ENCODE measurements around the gene C20orf141. TPM values are rescaled to one million over a fixed set of nuclear protein-coding genes. Genes with fewer than 3 reads are reported as not detected.

C20orf141 gene
- total RNA-seq, 1 experiment from 2014 or later, result not detected

DNA sequence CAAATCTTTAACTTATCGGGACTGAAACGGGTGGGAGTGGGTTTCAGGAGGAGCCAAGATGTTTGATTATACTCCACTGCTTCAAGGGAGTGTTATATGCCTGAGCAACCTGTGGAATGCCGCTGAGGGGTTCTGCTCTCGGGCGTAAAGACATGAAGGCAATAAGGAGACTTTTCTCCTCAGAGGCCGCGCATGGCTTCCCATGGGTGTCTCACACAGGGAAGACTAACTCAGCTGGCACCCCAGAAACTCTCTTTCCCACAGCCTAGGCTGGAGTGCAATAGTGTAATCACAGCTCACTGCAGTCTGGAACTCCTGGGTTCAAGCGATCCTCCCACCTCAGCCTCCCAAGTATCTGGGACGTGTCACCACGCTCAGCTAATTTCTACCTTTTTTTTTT, 5.1 kb upstream of the C20orf141 start:
- Histone ChIP-seq H2BK120ac (ENCODE audit: low read depth, low read length, poor library complexity, severe bottlenecking) (no peak overlapping the region), H3K27me3 (ENCODE audit: insufficient read depth, low read length) (peaks cover 18% of the 10 kb centered on the region)
- peaks cover 10 to 16% of the 10 kb centered on the region in 2 experiments for H3K9me3 Mint-ChIP-seq

More for the DNA sequence above, 5.1 kb upstream of the C20orf141 start:
- H3K4me1 ChIP-seq (ENCODE audit: insufficient read depth, low read length), result peaks cover 7% of the 10 kb centered on the region; the same call in 1 of the 2 replicates
- H4K5ac ChIP-seq (ENCODE audit: insufficient read length, low read depth, low read length), result no peak overlapping the region
- no peak overlapping the region for H3K18ac ChIP-seq (ENCODE audit: insufficient read length, low read depth, low read length)
- no CpG with 5 or more reads among the region's 10 CpGs for WGBS (ENCODE audit: extremely low coverage, insufficient read length, low lambda C conversion rate)
- no peak overlapping the region for H3K23ac ChIP-seq (ENCODE audit: insufficient read length, low read depth, low read length)
- peaks cover 8 to 11% of the 10 kb centered on the region in 2 experiments for H3K4me1 Mint-ChIP-seq
- no peak overlapping the region for H2BK15ac ChIP-seq (ENCODE audit: low read depth, low read length)
- H4K8ac ChIP-seq (replicated peaks; ENCODE audit: insufficient read length, low read depth, low read length), result no peak overlapping the region
- no peak overlapping the region for H3K14ac ChIP-seq (ENCODE audit: insufficient read depth, low read length)
- TF ChIP-seq, protein P1, sequence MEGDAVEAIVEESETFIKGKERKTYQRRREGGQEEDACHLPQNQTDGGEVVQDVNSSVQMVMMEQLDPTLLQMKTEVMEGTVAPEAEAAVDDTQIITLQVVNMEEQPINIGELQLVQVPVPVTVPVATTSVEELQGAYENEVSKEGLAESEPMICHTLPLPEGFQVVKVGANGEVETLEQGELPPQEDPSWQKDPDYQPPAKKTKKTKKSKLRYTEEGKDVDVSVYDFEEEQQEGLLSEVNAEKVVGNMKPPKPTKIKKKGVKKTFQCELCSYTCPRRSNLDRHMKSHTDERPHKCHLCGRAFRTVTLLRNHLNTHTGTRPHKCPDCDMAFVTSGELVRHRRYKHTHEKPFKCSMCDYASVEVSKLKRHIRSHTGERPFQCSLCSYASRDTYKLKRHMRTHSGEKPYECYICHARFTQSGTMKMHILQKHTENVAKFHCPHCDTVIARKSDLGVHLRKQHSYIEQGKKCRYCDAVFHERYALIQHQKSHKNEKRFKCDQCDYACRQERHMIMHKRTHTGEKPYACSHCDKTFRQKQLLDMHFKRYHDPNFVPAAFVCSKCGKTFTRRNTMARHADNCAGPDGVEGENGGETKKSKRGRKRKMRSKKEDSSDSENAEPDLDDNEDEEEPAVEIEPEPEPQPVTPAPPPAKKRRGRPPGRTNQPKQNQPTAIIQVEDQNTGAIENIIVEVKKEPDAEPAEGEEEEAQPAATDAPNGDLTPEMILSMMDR (conservative IDR thresholded peaks at IDR 0.05), result no peak
- H4K91ac ChIP-seq (ENCODE audit: insufficient read length, low read depth, low read length), result no peak overlapping the region
- H3K79me1 ChIP-seq (ENCODE audit: insufficient read depth, low read depth, low read length, poor library complexity, severe bottlenecking), result no peaks in the 10 kb centered on the region
- no peak overlapping the region for H3K4me2 ChIP-seq (ENCODE audit: insufficient read depth, insufficient read length, low read length)
- H2BK20ac ChIP-seq (ENCODE audit: low read depth, low read length, poor library complexity, severe bottlenecking), result no peak overlapping the region
- H2AFZ ChIP-seq (ENCODE audit: low read length), result no peak overlapping the region
- no peak overlapping the region for H2BK5ac ChIP-seq (ENCODE audit: insufficient read length, low read length)
- no peak overlapping the region for H2BK12ac ChIP-seq (ENCODE audit: insufficient read length, low read depth, low read length)
- no peak overlapping the region for H2AK5ac ChIP-seq (ENCODE audit: insufficient read length, low read length)
- H3K4ac ChIP-seq (ENCODE audit: low read depth, low read length), result no peak overlapping the region
- no peak overlapping the region for H3K27ac ChIP-seq (ENCODE audit: insufficient read length, low read depth, low read length)
- H3T11ph ChIP-seq (ENCODE audit: low read length), result no peak overlapping the region
- no peak overlapping the region for H3K9ac ChIP-seq (ENCODE audit: extremely low read depth, insufficient read length, low read length)
- H3K56ac ChIP-seq (ENCODE audit: insufficient read length, low read depth, low read length), result no peak overlapping the region
- no peaks in the 10 kb centered on the region for H4K20me1 ChIP-seq (ENCODE audit: control insufficient read depth, insufficient read depth, insufficient read length)
- H3K27me3 Mint-ChIP-seq (ENCODE audit: low read depth), result peaks cover 62% of the 10 kb centered on the region
- no peak overlapping the region for H3K4me3 Mint-ChIP-seq
- no peaks in the 10 kb centered on the region for H3K23me2 ChIP-seq (ENCODE audit: insufficient read length, low read depth, low read length, poor library complexity, severe bottlenecking)
- H3K36me3 Mint-ChIP-seq (ENCODE audit: insufficient read depth in 1 of 3, low read depth in 3 of 3), result no peaks in the 10 kb centered on the region; a peak in 1 of 7 replicates
- no peak overlapping the region for H3K27ac Mint-ChIP-seq
- no peak for DNase-seq
- H3K9me3 ChIP-seq (ENCODE audit: control insufficient read depth, low read depth, low read length), result no peaks in the 10 kb centered on the region
- no peaks in the 10 kb centered on the region for H3K79me2 ChIP-seq (ENCODE audit: insufficient read depth, low read length)
